ENCODE results near the gene SLC22A7. TPM values are rescaled to one million over a fixed set of nuclear protein-coding genes. Genes with fewer than 3 reads are reported as not detected.
A peak's percentile ranks its signal among the peaks of the same experiment; 100 is the strongest.

SLC22A7 gene
- total RNA-seq, 3 donors from 2014 or later (not counting 1 experiment from before 2014, with no cell fraction given) = not detected

DNA sequence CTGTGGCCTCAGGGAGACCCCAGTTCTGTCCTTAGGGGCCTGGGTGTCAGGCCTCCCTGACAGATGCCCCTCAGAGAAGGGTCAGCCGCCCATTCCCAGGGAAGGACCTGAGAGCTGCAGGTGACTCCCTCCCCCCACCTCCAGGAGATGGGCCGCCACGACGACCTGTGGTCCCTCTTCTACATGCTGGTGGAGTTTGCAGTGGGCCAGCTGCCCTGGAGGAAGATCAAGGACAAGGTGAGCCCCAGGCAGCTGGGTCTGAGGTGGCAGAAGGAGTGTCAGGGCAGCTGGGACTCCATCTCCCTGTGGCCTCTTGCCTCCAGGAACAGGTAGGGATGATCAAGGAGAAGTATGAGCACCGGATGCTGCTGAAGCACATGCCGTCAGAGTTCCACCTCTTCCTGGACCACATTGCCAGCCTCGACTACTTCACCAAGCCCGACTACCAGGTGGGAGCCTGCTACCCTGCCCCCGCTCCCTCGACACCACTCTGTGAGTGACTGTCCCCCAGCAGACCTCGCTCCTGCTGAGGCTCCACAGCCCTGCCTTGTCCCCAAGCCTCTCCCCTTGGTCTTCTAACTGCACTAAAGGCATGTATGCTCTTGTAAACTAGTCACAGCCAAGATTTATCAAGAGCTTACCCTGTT lies 42.5 kb upstream of the SLC22A7 start:
- no peaks in the 10 kb centered on the region for H3K4me1 ChIP-seq (ENCODE audit: control insufficient read depth, insufficient read depth, low read length)
- TF ChIP-seq, protein P1, sequence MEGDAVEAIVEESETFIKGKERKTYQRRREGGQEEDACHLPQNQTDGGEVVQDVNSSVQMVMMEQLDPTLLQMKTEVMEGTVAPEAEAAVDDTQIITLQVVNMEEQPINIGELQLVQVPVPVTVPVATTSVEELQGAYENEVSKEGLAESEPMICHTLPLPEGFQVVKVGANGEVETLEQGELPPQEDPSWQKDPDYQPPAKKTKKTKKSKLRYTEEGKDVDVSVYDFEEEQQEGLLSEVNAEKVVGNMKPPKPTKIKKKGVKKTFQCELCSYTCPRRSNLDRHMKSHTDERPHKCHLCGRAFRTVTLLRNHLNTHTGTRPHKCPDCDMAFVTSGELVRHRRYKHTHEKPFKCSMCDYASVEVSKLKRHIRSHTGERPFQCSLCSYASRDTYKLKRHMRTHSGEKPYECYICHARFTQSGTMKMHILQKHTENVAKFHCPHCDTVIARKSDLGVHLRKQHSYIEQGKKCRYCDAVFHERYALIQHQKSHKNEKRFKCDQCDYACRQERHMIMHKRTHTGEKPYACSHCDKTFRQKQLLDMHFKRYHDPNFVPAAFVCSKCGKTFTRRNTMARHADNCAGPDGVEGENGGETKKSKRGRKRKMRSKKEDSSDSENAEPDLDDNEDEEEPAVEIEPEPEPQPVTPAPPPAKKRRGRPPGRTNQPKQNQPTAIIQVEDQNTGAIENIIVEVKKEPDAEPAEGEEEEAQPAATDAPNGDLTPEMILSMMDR (IDR thresholded peaks at IDR 0.05) = no peak
- Mint-ChIP-seq H3K4me3 (no peak overlapping the region), H3K36me3 (no peaks in the 10 kb centered on the region), H3K27ac (no peak overlapping the region), H3K4me1 (no peaks in the 10 kb centered on the region), H3K9me3 (no peaks in the 10 kb centered on the region), H3K27me3 (ENCODE audit: low read depth in 2 of 2) (peaks cover 15 to 22% of the 10 kb centered on the region in 2 donors)
- ATAC-seq = no peak
- no peak overlapping the region for H3K27ac ChIP-seq (ENCODE audit: low read length)
- 90% methylated on average over 11 of the region's 11 CpGs for WGBS (ENCODE audit: insufficient coverage)
- H3K27me3 ChIP-seq (ENCODE audit: control insufficient read depth, insufficient read depth, low read length) = peaks cover 2% of the 10 kb centered on the region
- H3K9me3 ChIP-seq (ENCODE audit: control insufficient read depth, insufficient read depth, low read length) = no peaks in the 10 kb centered on the region
- no peaks in the 10 kb centered on the region for H3K36me3 ChIP-seq (ENCODE audit: control insufficient read depth, insufficient read depth, low read length)
- DNase-seq = no peak
- intact Hi-C loops (cut with micrococcal nuclease) = no loop called here
- no peak overlapping the region for H3K4me3 ChIP-seq (ENCODE audit: low read length)

DNA sequence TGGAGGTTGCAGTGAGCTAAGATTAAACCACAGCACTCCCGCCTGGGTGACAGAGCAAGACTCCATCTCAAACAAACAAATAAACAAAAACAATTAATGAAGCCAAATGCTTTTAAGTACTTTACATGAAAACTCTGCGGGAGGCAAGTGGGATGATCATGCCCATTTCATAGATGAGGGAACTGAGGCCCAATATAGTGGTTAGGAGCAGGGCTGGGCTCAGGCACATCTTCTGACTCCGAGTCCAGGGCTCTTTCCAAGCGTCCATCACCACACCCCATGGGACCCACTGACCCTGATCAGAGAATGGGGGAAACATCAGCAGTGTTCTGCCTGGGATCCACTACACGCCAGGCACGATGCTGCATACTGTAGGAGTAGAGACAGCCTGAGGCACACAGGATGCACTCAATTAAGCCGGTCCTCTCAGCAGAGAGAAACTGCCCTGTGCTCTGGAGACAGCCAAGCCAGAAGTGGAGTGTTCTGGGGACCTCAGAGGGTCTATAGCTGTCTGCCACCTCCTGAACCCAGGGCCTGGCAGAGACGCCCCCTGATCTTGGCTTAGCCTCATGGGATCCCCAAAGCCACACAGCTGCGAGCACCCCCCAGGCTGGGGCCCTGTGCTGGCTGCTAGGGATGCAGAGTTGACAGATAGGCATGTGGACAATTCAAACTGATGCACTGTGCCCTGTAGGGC lies 41.2 kb upstream of the SLC22A7 start:
- intact Hi-C loops (cut with micrococcal nuclease) = no loop called here
- Mint-ChIP-seq H3K36me3 (no peaks in the 10 kb centered on the region), H3K27ac (no peak overlapping the region), H3K4me3 (no peak overlapping the region), H3K4me1 (no peaks in the 10 kb centered on the region), H3K9me3 (no peaks in the 10 kb centered on the region), H3K27me3 (ENCODE audit: low read depth in 2 of 2) (peaks cover 3 to 9% of the 10 kb centered on the region in 2 donors)
- DNase-seq = no peak
- no peak overlapping the region for H3K4me3 ChIP-seq (ENCODE audit: low read length)
- no peak overlapping the region for H3K27ac ChIP-seq (ENCODE audit: low read length)
- H3K36me3 ChIP-seq (ENCODE audit: control insufficient read depth, insufficient read depth, low read length) = no peaks in the 10 kb centered on the region
- ATAC-seq = no peak
- TF ChIP-seq, protein P1 (IDR thresholded peaks at IDR 0.05) = no peak
- no peaks in the 10 kb centered on the region for H3K9me3 ChIP-seq (ENCODE audit: control insufficient read depth, insufficient read depth, low read length)
- 94% methylated on average over 9 of the region's 9 CpGs for WGBS (ENCODE audit: insufficient coverage)
- H3K27me3 ChIP-seq (ENCODE audit: control insufficient read depth, insufficient read depth, low read length) = no peaks in the 10 kb centered on the region
- H3K4me1 ChIP-seq (ENCODE audit: control insufficient read depth, insufficient read depth, low read length) = no peaks in the 10 kb centered on the region

DNA sequence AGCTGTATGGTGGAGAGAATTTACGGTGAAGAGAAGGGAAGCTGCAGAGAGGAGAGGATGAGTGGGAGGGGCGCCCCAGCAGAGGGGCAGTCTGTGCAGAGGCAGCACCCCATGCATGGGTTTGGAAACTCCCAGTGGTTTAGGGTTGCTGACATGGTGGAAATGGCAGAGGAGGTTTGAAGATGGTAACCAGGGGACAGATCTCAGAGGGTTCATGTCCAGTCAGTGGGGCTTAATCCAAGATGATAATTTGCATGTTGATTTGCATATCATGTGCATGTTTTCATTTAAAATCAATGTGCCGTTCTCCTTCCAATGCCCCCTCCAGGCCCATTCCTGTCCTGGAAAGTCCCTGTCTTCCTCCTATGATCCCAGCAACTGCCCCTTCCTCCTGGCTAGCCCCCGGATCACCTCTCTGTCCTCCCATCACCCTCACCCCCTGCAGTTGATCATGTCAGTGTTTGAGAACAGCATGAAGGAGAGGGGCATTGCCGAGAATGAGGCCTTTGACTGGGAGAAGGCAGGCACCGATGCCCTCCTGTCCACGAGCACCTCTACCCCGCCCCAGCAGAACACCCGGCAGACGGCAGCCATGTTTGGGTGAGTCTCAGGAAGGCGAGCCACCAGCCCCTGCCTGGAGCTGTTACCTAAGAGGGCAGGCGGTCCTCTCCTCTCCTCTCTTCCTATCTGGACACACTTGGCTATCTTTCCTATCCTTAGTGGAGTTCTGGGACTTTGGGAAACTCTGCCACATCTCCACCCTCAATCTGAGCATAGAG lies 40.5 kb upstream of the SLC22A7 start:
- Mint-ChIP-seq H3K4me1 (no peaks in the 10 kb centered on the region), H3K36me3 (no peaks in the 10 kb centered on the region), H3K4me3 (no peak overlapping the region), H3K27ac (no peak overlapping the region), H3K9me3 (no peaks in the 10 kb centered on the region), H3K27me3 (ENCODE audit: low read depth in 2 of 2) (peaks cover 0 to 6% of the 10 kb centered on the region in 2 donors)
- 80% methylated on average over 11 of the region's 12 CpGs for WGBS (ENCODE audit: insufficient coverage)
- ATAC-seq = peak in 1 of 3 donors; percentile 42
- Histone ChIP-seq H3K27ac (ENCODE audit: low read length) (no peak overlapping the region), H3K27me3 (ENCODE audit: control insufficient read depth, insufficient read depth, low read length) (no peaks in the 10 kb centered on the region), H3K9me3 (ENCODE audit: control insufficient read depth, insufficient read depth, low read length) (no peaks in the 10 kb centered on the region), H3K4me1 (ENCODE audit: control insufficient read depth, insufficient read depth, low read length) (no peaks in the 10 kb centered on the region), H3K4me3 (ENCODE audit: low read length) (no peak overlapping the region), H3K36me3 (ENCODE audit: control insufficient read depth, insufficient read depth, low read length) (no peaks in the 10 kb centered on the region)
- TF ChIP-seq, protein P1 (IDR thresholded peaks at IDR 0.05) = no peak
- intact Hi-C loops (cut with micrococcal nuclease) = no loop called here
- DNase-seq = no peak

Data from natural killer cell (primary cell).